Neural crest cell (in vitro differentiated cells): Measurements from ENCODE around the gene STXBP4. TPM values are rescaled to one million over a fixed set of nuclear protein-coding genes. Genes with fewer than 3 reads are reported as not detected.

Experiments used
- DNase-seq: peaks from one replicate; pipeline ENCODE4 v3.0.0; 2021; ENCODE audit warnings: low read depth, mixed read lengths, low spot score
- H3K27ac Mint-ChIP-seq: one replicate; pipeline ENCODE4 v1.8.0; 2021; ENCODE audit warnings: mild to moderate bottlenecking, mixed read lengths; ENCODE audit not compliant: unreplicated experiment
- H3K27me3 Mint-ChIP-seq: 2 replicates; pipeline ENCODE4 v1.8.0; 2021; ENCODE audit warnings: low read depth, mild to moderate bottlenecking, mixed read lengths
- H3K36me3 Mint-ChIP-seq: 2 replicates; pipeline ENCODE4 v1.8.0; 2021; ENCODE audit warnings: low read depth, mild to moderate bottlenecking, mixed read lengths
- H3K4me1 Mint-ChIP-seq: 2 replicates; pipeline ENCODE4 v1.8.0; 2021; ENCODE audit warnings: mixed read lengths
- H3K4me3 Mint-ChIP-seq: one replicate; pipeline ENCODE4 v1.8.0; 2021; ENCODE audit warnings: mild to moderate bottlenecking, mixed read lengths
- H3K9me3 Mint-ChIP-seq: 2 replicates; pipeline ENCODE4 v1.8.0; 2021; ENCODE audit warnings: mixed read lengths
- total RNA-seq: library from RNA; stranded (reverse); gene quantifications from 2 replicates; pipeline ENCODE4 v1.2.1, GENCODE V29; 2021
- TF ChIP-seq, protein P1 (sequence below): fragments of 200-600 bp; sonication (generic); conservative IDR thresholded peaks from 2 replicates; pipeline ENCODE4 v1.5.0; 2021; ENCODE audit warnings: antibody characterized with exemption, mild to moderate bottlenecking

The STXBP4 gene
- total RNA-seq, 1 donor from 2014 or later: 32.7 TPM

- Mint-ChIP-seq H3K4me1 (peaks cover 3% of the 10 kb centered on the region), H3K9me3 (peaks cover 24% of the 10 kb centered on the region), H3K27ac (no peak overlapping the region), H3K27me3 (no peaks in the 10 kb centered on the region), H3K36me3 (peaks cover 46% of the 10 kb centered on the region), H3K4me3 (no peak overlapping the region)
- TF ChIP-seq, protein P1, sequence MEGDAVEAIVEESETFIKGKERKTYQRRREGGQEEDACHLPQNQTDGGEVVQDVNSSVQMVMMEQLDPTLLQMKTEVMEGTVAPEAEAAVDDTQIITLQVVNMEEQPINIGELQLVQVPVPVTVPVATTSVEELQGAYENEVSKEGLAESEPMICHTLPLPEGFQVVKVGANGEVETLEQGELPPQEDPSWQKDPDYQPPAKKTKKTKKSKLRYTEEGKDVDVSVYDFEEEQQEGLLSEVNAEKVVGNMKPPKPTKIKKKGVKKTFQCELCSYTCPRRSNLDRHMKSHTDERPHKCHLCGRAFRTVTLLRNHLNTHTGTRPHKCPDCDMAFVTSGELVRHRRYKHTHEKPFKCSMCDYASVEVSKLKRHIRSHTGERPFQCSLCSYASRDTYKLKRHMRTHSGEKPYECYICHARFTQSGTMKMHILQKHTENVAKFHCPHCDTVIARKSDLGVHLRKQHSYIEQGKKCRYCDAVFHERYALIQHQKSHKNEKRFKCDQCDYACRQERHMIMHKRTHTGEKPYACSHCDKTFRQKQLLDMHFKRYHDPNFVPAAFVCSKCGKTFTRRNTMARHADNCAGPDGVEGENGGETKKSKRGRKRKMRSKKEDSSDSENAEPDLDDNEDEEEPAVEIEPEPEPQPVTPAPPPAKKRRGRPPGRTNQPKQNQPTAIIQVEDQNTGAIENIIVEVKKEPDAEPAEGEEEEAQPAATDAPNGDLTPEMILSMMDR: no peak
- DNase-seq: no peak
These were observed 9.2 kb downstream of the STXBP4 start for GRCh38 chr17:54977744-54978143.

DNA sequence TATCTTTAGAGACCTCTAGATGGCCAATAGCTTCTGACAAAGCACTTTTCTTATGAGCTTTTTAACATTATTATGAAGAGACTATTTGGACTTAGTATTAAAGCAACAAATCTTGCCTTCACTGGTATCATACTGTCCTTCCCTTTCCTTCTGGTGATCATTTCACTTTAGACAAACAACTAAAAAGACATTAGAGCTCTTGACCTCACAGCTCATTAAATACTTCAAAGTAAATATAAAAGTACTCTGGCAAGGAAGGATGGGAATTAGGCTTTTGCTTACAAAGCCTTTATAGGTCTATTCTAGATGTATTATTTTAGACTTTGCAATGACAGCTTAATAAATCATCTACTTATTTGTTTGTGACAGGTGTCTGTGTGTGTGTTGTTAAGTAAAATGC is 11.1 kb downstream of the STXBP4 start:
- no peak overlapping the region for H3K27ac Mint-ChIP-seq
- no peak overlapping the region for H3K4me3 Mint-ChIP-seq
- peaks cover 3% of the 10 kb centered on the region for H3K4me1 Mint-ChIP-seq
- no peaks in the 10 kb centered on the region for H3K27me3 Mint-ChIP-seq
- no peak for DNase-seq
- H3K9me3 Mint-ChIP-seq: peaks cover 24% of the 10 kb centered on the region
- TF ChIP-seq, protein P1: no peak
- peaks cover 47% of the 10 kb centered on the region for H3K36me3 Mint-ChIP-seq

DNA sequence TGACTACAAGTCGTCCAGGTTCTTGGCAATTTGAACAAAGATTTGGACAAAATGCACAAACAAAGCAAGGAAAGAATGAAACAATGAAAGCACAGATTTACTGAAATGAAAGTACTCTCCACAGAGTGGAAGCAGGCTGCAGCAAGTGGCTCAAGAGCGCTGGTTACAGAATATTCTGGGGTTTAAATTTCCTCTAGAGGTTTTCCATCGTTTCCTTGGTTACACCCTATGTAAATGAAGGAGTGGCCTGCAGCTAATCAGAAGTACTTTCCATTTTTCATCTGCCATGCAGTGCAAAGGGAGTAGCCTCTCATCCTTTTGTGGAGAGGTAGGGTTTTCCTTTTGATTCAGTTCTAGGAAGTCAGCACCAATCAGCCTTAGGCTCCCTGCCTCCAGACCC is 11.8 kb downstream of the STXBP4 start:
- H3K36me3 Mint-ChIP-seq: peaks cover 46% of the 10 kb centered on the region
- no peak overlapping the region for H3K4me3 Mint-ChIP-seq
- peaks cover 3% of the 10 kb centered on the region for H3K4me1 Mint-ChIP-seq
- H3K27ac Mint-ChIP-seq: no peak overlapping the region
- peaks cover 24% of the 10 kb centered on the region for H3K9me3 Mint-ChIP-seq
- DNase-seq: no peak
- no peaks in the 10 kb centered on the region for H3K27me3 Mint-ChIP-seq
- TF ChIP-seq, protein P1: no peak

DNA sequence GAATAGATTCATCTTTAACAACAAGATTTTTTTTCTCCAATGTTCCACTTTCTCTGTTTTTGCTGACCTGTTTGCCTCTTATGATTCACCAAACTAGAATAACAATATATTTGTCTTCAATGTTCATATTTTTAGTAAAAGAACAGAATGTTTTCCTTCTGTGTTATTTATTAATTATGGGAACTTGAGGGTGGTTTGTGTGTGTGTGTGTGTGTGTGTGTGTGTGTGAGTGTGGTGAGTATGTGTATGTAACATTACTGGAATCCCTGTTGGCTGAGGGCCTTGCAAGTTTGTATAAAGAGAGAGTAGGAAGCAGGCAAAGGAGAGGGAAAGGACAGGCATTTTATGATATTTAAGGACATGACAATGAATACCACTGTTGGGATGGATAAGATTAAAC is 13.8 kb downstream of the STXBP4 start:
- Mint-ChIP-seq H3K4me1 (no peaks in the 10 kb centered on the region), H3K36me3 (peaks cover 30% of the 10 kb centered on the region), H3K9me3 (peaks cover 18% of the 10 kb centered on the region), H3K27ac (no peak overlapping the region), H3K27me3 (no peaks in the 10 kb centered on the region), H3K4me3 (no peak overlapping the region)
- DNase-seq: no peak
- TF ChIP-seq, protein P1: no peak

DNA sequence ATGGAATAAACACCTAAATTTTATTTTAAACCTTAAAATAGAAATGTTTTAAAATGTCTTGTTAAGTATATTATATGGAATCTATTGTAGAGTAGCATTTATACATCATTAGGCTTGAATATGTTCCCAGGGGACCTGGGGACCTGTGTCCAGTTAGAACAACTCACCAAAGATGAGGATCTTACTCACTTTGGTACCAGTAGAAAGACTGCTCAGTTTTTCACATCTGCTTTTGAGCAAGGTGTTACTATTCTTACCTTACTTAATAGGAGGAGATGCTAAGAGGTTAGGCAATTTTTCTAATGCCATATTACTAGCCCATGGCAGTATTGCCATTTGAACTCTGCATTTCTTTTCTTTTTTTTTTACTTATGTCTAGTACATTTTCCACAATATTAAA is 14.7 kb downstream of the STXBP4 start:
- TF ChIP-seq, protein P1: no peak
- H3K4me3 Mint-ChIP-seq: no peak overlapping the region
- H3K27me3 Mint-ChIP-seq: no peaks in the 10 kb centered on the region
- H3K27ac Mint-ChIP-seq: no peak overlapping the region
- H3K9me3 Mint-ChIP-seq: peaks cover 17% of the 10 kb centered on the region
- no peak for DNase-seq
- H3K4me1 Mint-ChIP-seq: no peaks in the 10 kb centered on the region
- H3K36me3 Mint-ChIP-seq: peaks cover 25% of the 10 kb centered on the region

GRCh38 chr17:54985476-54985875 is 16.9 kb downstream of the STXBP4 start:
- no peaks in the 10 kb centered on the region for H3K27me3 Mint-ChIP-seq
- TF ChIP-seq, protein P1: no peak
- no peak overlapping the region for H3K4me3 Mint-ChIP-seq
- peaks cover 4% of the 10 kb centered on the region for H3K4me1 Mint-ChIP-seq
- no peak for DNase-seq
- peaks cover 7% of the 10 kb centered on the region for H3K9me3 Mint-ChIP-seq
- no peak overlapping the region for H3K27ac Mint-ChIP-seq
- peaks cover 14% of the 10 kb centered on the region for H3K36me3 Mint-ChIP-seq
